Transverse colon (tissue), 3 donors: ENCODE data around the gene OBSCN.

Experiments
- CTCF ChIP-seq, 5 experiments: fragments of 200-600 bp in 3 of 5; fragments of 450-650 bp in 2 of 5; sonication (generic) in 3 of 5; IDR thresholded peaks; 1 replicate in 2 of 5; 2 replicates in 3 of 5; pipeline ENCODE4 v1.5.1; 2016 to 2017; ENCODE audit warnings: antibody characterized with exemption in 5 of 5, inconsistent platforms in 3 of 5, mild to moderate bottlenecking in 2 of 5, moderate library complexity in 1 of 5
- EP300 ChIP-seq: sonication (generic); formaldehyde crosslinking; IDR thresholded peaks from one replicate; pipeline ENCODE4 v1.6.1; 2017; ENCODE audit warnings: antibody characterized with exemption, low read depth
- POLR2A ChIP-seq: fragments of 450-650 bp; IDR thresholded peaks from one replicate; pipeline ENCODE4 v1.6.1; 2016; ENCODE audit warnings: antibody characterized with exemption, mild to moderate bottlenecking, moderate library complexity

GRCh38 chr1:228364068-228364705 is 156.3 kb downstream of the OBSCN start:
- TF ChIP-seq POLR2A (no peak), CTCF (IDR thresholded peaks at IDR 0.05) (no peak), EP300 (no peak)
